ENCODE measurements around the gene CHAT.

Gene CHAT

DNA sequence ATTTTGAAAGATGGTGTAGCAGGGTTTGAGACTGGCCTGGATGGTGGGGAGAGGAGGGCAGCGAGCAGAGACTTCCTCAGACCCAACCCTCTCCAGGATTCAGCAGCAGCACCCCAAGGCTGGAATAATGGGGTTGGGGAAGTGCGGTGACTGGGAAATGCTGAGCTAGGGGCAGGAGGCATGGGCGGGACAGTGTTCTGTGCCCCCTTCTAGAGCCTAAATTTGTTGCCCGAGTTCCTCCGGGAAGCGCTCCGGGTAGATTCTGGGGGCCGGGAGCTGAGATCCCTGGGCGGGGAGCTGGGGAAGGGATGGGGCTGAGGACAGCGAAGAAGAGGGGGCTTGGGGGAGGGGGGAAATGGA is at the start of gene CHAT:
CHAT (plus strand) TSS at position 156 of the 360 bp plus-strand sequence; CDS start at position 309, 153 bp downstream.
- no peaks in the 10 kb centered on the region for H3K36me3 Mint-ChIP-seq
- no peak within 1 kb of the TSS for H3K27ac Mint-ChIP-seq
- H3K4me3 Mint-ChIP-seq = no peak within 1 kb of the TSS
- peaks cover 4% of the 10 kb centered on the region for H3K4me1 Mint-ChIP-seq
- H3K27me3 Mint-ChIP-seq = peaks cover 49% of the 10 kb centered on the region
- H3K9me3 Mint-ChIP-seq = peaks cover 7% of the 10 kb centered on the region

DNA sequence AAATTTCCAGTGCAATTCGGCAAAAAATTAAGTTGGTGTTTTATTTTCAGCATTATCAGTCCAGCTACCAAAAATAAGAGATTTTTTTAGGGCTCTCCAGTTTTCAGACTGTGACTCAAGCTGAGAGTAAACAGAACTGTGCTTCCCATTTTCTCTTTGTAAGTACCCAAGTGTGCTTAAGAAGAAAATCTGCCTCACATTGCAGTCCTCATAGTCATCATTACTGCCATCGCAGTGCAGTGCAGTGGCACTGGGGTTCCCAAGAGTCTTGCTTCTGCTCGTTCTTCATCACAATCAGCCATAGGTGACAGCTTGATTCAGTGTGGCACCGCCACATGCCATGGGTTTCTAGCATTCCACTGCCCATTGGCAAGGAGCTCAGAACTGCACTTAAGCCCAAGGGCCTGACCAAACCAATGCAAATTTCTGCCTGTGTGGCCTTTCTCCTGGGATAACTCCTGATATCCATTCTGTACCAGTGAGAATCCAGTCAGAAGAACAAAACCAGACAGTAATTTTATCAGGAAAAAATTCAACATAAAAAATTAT is 49.3 kb upstream of the CHAT start:
- Mint-ChIP-seq H3K4me1 (no peaks in the 10 kb centered on the region), H3K27me3 (peaks cover 10% of the 10 kb centered on the region), H3K27ac (no peak overlapping the region)

DNA sequence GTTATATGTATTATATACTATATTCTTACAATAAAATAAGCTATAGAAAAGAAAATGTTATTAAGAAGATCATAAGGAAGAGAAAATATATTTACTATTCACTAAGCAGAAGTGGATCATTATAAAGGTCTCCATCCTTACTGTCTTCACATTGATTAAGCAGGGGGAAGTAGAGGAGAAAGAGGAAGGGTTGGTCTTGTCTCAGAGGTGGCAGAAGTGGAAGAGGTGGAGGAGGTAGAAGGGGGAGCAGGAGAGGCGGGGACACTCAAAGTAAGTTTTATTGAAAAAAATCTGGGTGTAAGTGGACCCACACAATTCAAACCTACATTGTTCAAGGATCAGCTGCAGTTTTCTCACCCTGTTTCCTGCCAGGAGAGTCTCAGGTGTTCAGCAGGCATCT is 46.0 kb upstream of the CHAT start:
- Mint-ChIP-seq H3K27ac (no peak overlapping the region), H3K9me3 (no peaks in the 10 kb centered on the region), H3K4me3 (no peak overlapping the region), H3K4me1 (no peaks in the 10 kb centered on the region), H3K36me3 (no peaks in the 10 kb centered on the region), H3K27me3 (peaks cover 5% of the 10 kb centered on the region)

More for the DNA sequence above, 49.3 kb upstream of the CHAT start:
- H3K36me3 Mint-ChIP-seq = no peaks in the 10 kb centered on the region
- H3K9me3 Mint-ChIP-seq = no peaks in the 10 kb centered on the region
- no peak overlapping the region for H3K4me3 Mint-ChIP-seq

DNA sequence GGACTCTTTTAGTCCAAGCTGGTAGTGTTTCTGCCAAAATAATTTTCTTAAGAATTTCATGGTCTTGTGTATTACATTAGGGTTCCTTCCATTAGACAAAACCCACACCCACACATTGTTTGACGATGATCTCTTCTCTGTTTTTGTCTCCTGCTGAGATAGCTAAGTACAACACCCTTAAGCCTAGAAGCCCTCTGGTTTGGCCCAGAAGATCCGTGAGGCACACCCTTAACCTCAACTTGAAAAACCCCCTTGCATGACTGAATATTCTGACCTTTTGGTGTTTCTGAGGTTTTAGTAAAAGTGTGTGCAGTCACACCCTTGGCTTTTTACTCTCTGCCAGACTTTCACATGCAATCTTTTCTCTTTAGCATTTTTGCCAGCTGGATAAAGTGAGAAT is 45.6 kb upstream of the CHAT start:
- no peak overlapping the region for H3K4me3 Mint-ChIP-seq
- peaks cover 3% of the 10 kb centered on the region for H3K27me3 Mint-ChIP-seq
- peak overlapping the region; percentile 2 for H3K27ac Mint-ChIP-seq

DNA sequence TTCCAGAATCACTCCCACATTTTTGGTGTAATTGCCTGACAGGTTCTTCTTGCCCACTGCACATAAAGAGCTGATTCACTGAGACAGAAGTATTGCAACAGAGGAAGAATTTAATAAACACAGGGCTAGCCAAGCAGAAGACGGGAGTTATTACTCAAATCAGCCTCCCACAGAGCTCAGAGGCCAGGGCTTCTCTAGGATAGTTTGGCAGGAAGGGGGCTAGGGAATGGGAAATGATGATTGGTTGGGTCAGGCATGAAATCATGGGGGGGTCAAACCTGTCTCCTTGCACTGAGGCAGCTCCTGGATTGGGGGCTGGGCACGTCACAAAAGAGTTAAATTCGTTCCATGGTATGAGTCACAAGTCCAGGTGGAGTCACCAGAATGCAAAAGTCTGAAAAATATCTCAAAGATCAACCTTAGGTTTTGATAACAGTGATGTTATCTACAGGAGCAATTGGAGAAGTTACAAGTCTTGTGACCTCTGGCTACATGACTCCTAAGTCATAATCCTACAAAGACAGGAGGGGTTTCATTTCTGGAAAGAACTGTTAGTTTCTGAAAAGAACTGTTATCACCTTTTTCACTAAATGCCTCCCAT is 44.7 kb upstream of the CHAT start:
- Mint-ChIP-seq H3K9me3 (no peaks in the 10 kb centered on the region), H3K36me3 (no peaks in the 10 kb centered on the region), H3K27me3 (peaks cover 3% of the 10 kb centered on the region), H3K27ac (no peak overlapping the region), H3K4me1 (no peaks in the 10 kb centered on the region), H3K4me3 (no peak overlapping the region)

More for the DNA sequence above, 45.6 kb upstream of the CHAT start:
- Mint-ChIP-seq H3K9me3 (no peaks in the 10 kb centered on the region), H3K36me3 (no peaks in the 10 kb centered on the region), H3K4me1 (no peaks in the 10 kb centered on the region)

DNA sequence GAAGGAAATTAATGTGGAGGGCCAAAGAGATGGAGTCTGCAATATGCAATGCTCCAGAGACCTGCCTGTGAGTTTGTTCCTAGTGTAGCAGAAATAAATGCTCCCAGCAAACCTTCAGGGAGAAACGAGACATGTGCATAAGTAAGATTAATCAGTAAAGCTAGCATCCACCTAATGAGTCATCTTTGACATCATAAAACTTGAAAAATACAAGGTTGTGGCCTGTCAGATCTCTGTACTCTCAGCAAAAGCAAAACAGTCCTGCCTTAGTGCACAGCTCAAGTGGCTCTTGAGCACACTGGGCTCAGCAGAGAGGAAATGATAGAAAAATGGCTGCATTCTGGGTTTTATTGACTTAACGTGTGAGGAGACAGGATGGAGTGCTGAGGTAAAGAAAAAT is 42.4 kb upstream of the CHAT start:
- Mint-ChIP-seq H3K4me3 (no peak overlapping the region), H3K27ac (no peak overlapping the region), H3K27me3 (peaks cover 1% of the 10 kb centered on the region), H3K4me1 (no peaks in the 10 kb centered on the region), H3K36me3 (no peaks in the 10 kb centered on the region), H3K9me3 (no peaks in the 10 kb centered on the region)

DNA sequence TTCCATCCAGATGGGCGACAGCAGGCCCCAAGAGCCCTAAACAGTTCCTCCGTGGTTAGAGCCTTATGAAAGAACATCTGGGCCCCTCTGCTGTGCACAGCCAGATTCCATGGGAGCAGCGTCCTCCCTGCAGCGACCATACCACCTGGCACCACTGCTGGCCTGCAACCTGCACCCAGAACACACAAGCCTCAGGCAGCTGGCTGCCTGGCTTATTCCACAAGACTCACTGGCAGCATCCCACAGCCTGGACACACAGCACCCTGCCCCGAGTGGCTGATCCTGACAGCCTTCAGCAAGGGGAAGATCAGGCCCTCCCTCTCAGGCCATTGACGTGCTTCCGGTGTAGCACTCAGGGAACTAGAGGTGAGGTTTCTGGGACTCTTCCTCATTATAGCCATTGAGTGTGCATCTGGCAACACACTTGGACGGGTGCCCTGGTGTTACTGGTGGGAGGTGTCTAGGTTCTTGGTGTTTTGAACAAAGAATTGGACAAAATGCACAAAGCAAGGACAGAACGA is 41.2 kb upstream of the CHAT start:
- Mint-ChIP-seq H3K9me3 (no peaks in the 10 kb centered on the region), H3K4me3 (no peak overlapping the region), H3K4me1 (no peaks in the 10 kb centered on the region), H3K27ac (no peak overlapping the region), H3K27me3 (peaks cover 4% of the 10 kb centered on the region), H3K36me3 (no peaks in the 10 kb centered on the region)

DNA sequence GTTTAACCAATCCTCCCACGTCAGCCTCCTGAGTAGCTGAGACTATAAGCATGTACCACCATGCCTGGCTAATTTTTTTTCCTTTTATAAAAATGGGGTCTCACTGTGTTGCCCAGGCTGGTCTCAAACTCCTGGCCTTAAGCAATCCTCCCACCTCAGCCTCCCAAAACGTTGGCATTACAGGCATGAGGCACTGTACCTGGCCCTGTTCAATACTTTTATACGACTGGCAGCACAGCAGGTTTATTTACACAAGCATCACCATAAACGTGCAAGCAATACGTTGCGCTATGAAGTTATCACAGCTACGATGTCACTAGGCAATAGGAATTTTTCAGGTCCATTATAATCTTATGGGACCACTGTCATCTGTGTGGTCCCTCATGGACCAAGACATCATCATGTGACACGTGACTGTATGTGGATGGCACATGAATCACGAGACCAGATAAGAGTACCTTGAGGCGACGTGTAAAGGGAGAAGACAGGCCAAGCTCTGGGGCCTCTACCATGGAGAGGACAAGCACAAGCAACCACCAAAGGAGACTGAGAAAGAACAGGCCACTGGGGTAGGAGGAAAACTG is 38.3 kb upstream of the CHAT start:
- Mint-ChIP-seq H3K4me1 (no peaks in the 10 kb centered on the region), H3K27ac (no peak overlapping the region), H3K9me3 (no peaks in the 10 kb centered on the region), H3K27me3 (peaks cover 4% of the 10 kb centered on the region), H3K4me3 (no peak overlapping the region), H3K36me3 (no peaks in the 10 kb centered on the region)

DNA sequence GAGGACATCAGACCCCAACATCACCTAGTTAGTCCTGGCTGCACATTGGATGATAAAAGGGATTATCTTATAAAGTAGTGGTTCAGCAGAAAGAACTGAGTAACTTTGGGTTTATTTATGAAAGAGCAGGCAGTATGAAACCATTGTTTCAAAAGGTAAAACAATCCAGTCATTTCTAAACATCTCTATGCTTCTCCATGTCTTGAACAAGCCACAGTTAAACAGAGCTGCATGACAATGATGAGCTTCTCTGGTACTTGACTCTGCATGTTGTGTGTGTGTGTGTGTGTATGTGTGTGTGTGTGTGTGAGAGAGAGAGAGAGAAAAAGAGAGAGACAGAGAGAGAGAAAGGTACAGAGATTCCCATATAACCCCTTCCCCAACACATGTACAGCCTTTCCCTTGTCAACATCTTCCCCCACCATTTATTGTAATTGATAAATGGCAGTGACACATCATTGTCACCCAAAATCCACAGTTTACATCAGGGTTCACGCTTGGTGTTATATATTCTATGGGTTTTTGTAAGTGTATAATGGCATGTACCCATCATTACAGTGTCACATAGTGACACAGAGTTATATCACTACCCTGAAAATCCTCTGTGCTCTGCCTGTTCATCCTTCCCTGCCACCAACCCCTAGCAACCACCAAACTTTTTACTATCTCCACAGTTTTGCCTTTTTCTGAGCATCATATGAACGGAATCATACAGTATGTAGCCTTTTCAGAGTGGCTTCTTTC is 36.5 kb upstream of the CHAT start:
- no peaks in the 10 kb centered on the region for H3K36me3 Mint-ChIP-seq
- H3K27me3 Mint-ChIP-seq = peaks cover 4% of the 10 kb centered on the region
- no peaks in the 10 kb centered on the region for H3K9me3 Mint-ChIP-seq
- no peak overlapping the region for H3K27ac Mint-ChIP-seq
- H3K4me3 Mint-ChIP-seq = no peak overlapping the region
- H3K4me1 Mint-ChIP-seq = no peaks in the 10 kb centered on the region

DNA sequence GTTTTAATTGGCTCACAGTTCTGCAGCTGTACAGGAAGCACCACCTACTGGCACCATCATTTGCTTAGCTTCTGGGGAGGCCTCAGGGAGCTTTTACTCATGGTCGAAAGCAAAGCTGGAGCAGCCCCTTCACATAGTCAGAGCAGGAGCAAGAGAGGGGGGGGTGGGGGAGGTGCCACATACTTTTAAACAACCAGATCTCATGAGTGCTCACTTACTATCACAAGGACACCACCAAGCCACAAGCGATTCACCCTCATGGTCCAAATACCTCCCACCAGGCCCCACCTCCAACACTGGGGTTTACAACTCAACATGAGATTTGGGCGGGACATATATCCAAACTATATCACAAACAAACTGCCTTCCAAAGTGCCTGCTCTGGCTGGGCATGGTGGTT is 35.4 kb upstream of the CHAT start:
- no peak overlapping the region for H3K27ac Mint-ChIP-seq

DNA sequence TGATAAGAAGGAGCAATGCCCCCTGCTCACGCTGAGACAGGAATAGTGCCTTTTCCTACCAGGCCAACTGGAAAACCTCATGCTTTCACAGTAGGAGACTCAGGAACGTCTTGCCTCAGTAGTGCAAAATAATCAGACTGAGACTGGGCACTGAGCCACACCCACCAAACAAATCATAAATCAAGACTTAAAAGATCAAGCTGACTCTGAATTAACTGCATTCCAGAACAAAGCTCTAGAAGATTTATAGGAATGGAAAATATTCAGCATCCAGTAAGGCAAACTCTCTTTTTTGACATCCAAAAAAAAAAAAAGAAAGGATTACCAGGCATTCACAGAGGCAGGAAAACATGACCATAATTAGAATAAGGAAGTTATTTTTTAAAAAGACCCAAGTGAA is 34.2 kb upstream of the CHAT start:
- no peak overlapping the region for H3K4me3 Mint-ChIP-seq
- no peak overlapping the region for H3K27ac Mint-ChIP-seq
- no peaks in the 10 kb centered on the region for H3K4me1 Mint-ChIP-seq
- H3K36me3 Mint-ChIP-seq = no peaks in the 10 kb centered on the region
- H3K9me3 Mint-ChIP-seq = no peaks in the 10 kb centered on the region
- H3K27me3 Mint-ChIP-seq = peaks cover 13% of the 10 kb centered on the region

More for the DNA sequence above, 35.4 kb upstream of the CHAT start:
- Mint-ChIP-seq H3K4me3 (no peak overlapping the region), H3K9me3 (no peaks in the 10 kb centered on the region), H3K4me1 (no peaks in the 10 kb centered on the region), H3K27me3 (peaks cover 7% of the 10 kb centered on the region), H3K36me3 (no peaks in the 10 kb centered on the region)

DNA sequence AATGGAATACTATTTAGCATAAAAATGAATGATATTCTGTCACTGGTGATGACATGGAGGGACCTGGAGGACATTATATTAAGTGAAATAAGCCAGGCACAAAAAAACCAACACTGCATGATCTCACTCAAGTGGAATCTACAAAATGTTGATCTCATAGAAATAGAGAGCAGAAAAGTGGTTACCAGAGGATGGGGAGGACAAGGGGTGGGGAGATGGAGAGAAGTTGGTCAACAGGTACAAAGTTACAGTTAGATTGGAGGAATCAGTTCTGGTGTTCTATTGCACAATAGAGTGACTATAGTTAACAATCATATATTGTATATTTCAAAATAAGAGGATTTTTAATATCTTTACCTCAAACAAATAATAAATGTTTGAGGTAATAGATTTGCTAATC is 28.4 kb upstream of the CHAT start:
- H3K36me3 Mint-ChIP-seq = no peaks in the 10 kb centered on the region
- H3K4me1 Mint-ChIP-seq = no peaks in the 10 kb centered on the region
- no peak overlapping the region for H3K27ac Mint-ChIP-seq
- peaks cover 17% of the 10 kb centered on the region for H3K27me3 Mint-ChIP-seq
- no peak overlapping the region for H3K4me3 Mint-ChIP-seq
- no peaks in the 10 kb centered on the region for H3K9me3 Mint-ChIP-seq

DNA sequence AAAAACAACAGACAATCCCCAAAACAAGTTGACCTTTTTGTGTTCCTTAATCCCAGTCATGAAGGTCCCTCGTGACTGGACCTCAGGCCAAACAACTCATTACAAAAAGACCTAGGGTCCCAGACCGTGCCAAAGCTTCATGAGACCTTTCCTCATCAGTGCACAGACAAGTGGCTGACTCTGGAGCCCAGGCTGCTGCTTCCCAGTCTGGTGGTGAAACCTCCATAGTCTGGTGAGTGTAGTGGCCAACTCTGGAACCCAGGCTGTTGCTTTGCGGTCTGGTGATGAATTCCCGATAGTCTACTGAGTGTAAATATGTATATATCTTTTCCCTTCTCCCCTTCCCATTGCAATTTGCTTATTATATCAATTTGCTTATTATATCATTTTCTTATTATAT is 25.9 kb upstream of the CHAT start:
- Mint-ChIP-seq H3K36me3 (no peaks in the 10 kb centered on the region), H3K27ac (no peak overlapping the region), H3K9me3 (no peaks in the 10 kb centered on the region), H3K27me3 (peaks cover 23% of the 10 kb centered on the region), H3K4me1 (no peaks in the 10 kb centered on the region), H3K4me3 (no peak overlapping the region)

DNA sequence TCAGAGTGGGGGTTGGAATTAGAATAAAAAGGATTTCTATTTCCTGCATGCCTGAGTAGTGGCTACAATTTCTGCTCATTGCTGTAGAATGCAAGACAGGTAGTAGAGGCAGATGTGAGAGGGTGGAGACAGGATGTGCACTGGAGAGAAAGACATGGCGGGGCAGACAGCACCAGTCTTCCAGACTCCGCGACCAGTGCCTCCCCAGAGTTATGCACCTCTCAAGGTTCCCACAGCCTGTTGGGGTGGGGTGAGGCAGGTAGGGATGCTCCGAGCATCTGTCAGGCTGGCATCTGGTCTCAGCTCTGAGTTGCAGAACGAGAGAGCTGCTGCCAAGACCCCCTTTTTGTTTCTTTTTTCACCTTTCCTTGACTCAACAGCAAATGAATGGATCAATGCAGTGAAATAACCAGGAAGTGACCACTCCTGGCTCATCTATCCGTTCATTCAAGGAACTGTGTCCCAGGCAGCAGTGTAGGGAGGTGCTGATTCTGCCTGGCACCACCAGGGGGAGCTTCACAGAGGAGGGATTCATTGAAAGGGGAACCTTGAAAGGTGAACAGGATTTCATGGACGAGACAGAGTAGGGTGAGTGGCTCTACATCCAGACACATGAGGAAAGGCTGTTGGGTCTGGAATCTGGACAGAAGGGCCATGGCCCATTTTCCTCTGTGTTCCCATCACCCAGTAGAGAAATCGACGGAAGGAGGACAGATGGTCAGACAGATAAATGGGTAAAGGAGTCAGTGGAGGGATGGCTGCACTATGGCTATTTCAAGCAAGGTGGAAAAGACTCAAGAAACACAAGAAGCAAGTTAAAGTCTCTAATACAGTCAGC is 20.9 kb upstream of the CHAT start:
- no peak overlapping the region for H3K4me3 Mint-ChIP-seq
- H3K4me1 Mint-ChIP-seq = no peaks in the 10 kb centered on the region
- H3K36me3 Mint-ChIP-seq = no peaks in the 10 kb centered on the region
- no peaks in the 10 kb centered on the region for H3K9me3 Mint-ChIP-seq
- H3K27me3 Mint-ChIP-seq = peaks cover 19% of the 10 kb centered on the region
- H3K27ac Mint-ChIP-seq = no peak overlapping the region

DNA sequence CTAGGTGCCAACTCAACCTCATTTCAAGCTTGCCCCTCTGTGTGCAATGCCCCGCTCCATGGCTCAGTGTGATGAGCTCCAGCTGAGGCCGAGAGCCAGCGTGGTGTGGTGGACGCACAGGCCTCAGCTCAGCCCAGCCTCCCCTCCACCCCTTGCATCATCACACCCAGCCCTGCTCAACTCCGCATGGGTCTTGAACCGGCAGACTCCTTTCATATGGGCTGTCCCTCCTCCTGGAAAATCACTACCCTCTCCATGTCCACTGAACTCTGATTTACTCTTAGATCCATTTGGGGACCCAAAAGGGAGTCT is 20.3 kb upstream of the CHAT start:
- no peaks in the 10 kb centered on the region for H3K36me3 Mint-ChIP-seq
- H3K4me1 Mint-ChIP-seq = no peaks in the 10 kb centered on the region
- no peaks in the 10 kb centered on the region for H3K9me3 Mint-ChIP-seq
- no peak overlapping the region for H3K27ac Mint-ChIP-seq
- no peak overlapping the region for H3K4me3 Mint-ChIP-seq
- H3K27me3 Mint-ChIP-seq = peaks cover 17% of the 10 kb centered on the region

Data from activated naive CD4-positive, alpha-beta T cell treated with anti-CD3 and anti-CD28 coated beads, Interleukin-2, amount 50 U/mL, for 24 hours (primary cell).